ENCODE results near the gene DOK4.

DOK4 gene

DNA sequence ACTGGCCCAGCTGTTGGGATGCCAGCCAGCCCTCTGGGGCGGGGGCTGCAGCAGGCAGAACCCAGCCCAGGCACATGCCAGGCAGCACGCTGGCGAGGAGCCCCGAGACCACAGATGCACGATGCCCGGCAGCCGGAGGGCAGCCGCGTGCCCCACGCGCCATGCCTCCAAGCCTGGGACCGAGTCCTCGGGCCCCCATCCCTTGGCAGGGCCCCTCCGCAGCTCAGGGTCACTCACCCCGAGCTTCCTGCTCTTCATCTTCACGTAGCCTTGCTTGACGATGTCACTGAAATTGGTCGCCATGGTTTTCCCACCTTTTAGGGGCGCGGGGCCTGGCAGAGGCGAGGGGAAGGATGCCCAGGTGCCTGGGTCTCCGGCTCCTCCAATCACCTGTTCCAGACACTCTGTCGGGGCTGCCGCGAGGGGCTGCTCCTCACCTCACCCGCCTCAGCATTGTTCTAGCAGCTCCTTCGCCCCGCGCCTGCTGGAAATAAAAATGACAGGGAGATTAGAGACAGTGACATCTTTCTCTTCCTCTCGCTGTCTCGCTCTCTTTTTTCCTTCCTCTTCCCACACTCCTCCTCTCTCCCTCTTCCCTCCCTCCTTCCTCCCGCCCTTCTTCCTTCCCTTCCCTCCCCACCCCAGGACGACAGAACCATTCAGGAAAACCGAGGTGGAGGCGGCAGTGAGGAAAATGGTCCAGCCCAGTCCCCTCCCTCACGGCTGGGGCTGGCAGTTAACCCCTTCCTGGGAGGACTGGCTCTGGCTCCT, 6.9 kb downstream of the DOK4 start:
- TF ChIP-seq, protein P1, sequence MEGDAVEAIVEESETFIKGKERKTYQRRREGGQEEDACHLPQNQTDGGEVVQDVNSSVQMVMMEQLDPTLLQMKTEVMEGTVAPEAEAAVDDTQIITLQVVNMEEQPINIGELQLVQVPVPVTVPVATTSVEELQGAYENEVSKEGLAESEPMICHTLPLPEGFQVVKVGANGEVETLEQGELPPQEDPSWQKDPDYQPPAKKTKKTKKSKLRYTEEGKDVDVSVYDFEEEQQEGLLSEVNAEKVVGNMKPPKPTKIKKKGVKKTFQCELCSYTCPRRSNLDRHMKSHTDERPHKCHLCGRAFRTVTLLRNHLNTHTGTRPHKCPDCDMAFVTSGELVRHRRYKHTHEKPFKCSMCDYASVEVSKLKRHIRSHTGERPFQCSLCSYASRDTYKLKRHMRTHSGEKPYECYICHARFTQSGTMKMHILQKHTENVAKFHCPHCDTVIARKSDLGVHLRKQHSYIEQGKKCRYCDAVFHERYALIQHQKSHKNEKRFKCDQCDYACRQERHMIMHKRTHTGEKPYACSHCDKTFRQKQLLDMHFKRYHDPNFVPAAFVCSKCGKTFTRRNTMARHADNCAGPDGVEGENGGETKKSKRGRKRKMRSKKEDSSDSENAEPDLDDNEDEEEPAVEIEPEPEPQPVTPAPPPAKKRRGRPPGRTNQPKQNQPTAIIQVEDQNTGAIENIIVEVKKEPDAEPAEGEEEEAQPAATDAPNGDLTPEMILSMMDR (conservative IDR thresholded peaks at IDR 0.05; ENCODE audit: low read length): no peak
- peak; percentile 54 for DNase-seq (ENCODE audit: low read depth)
- peak overlapping the region; percentile 58 for H3K4me3 ChIP-seq (ENCODE audit: low read length)

DNA sequence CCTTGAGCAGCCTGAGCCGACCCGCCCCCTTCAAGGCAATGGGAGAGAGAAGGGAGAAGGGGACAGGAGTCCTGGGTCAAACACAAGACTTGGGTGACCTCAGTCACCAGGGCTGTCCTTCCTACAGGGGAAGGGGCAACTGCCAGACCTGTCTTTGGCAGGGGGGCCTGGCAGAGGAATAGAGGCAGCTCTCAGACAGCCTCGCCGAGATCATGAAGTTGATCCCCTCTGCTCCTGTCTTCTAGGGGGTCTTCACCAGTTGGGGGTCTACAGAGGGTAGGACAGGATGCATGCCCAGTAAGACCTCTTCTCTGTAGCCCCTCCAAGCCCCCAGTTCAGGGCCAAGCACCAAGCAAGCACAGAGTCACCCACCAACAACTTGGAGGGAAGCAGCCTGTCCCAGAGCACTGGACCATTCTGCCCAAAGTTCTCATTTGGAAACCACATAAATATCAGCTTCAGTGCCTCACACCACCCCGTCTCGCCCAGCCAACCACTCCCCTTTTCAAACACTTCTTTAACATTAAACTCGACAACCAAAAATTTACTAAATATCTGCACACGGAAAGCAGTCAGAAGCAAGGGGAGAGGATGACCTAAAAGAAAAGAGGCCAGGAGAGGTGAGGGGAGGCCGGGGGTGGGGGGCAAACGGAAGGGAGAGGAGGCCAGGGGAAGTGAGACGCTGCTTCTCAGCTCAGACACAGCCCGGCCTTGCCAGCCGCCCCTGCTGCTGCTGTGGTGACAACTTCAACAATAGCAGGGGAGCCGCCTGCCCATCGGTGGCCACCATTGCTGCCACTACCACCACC, 7.7 kb downstream of the DOK4 start:
- H3K4me3 ChIP-seq (ENCODE audit: low read length): peak overlapping the region; percentile 58
- DNase-seq (ENCODE audit: low read depth): no peak
- TF ChIP-seq, protein P1 (conservative IDR thresholded peaks at IDR 0.05; ENCODE audit: low read length): no peak

DNA sequence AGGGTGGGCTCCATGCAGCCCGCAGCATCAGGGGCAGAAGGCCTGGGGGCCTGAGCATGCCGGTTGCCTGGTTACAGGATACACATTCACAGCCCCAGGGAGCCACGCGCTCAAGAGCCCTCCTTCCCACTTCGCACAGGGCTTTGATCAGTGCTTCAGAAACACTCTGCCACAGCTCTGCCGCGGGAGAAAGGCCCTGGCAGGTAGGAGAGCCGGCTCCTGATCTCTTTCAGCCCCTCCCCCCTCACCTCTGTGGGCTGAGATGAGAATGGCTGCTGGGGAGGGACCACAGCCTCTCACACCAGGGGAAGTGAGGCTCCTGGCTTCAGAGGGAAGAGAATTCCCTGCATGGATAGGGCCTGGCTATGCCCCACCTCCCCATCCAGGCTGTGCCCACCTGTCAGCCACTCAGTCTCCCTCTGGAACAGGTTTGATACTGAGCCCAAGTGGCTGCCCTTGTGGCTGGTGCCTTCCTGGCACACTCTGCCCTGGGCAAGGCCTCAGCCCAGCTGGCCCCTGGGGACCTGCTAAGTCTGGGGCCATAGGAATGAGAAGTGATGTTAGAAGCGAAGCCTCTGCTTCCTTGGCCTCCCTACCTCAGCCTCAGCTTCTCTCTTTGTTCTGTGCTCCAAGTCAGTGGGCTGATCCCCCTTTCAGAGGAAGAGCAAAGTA, 8.6 kb downstream of the DOK4 start:
- DNase-seq (ENCODE audit: low read depth): no peak
- H3K4me3 ChIP-seq (ENCODE audit: low read length): no peak overlapping the region
- TF ChIP-seq, protein P1 (conservative IDR thresholded peaks at IDR 0.05; ENCODE audit: low read length): no peak

DNA sequence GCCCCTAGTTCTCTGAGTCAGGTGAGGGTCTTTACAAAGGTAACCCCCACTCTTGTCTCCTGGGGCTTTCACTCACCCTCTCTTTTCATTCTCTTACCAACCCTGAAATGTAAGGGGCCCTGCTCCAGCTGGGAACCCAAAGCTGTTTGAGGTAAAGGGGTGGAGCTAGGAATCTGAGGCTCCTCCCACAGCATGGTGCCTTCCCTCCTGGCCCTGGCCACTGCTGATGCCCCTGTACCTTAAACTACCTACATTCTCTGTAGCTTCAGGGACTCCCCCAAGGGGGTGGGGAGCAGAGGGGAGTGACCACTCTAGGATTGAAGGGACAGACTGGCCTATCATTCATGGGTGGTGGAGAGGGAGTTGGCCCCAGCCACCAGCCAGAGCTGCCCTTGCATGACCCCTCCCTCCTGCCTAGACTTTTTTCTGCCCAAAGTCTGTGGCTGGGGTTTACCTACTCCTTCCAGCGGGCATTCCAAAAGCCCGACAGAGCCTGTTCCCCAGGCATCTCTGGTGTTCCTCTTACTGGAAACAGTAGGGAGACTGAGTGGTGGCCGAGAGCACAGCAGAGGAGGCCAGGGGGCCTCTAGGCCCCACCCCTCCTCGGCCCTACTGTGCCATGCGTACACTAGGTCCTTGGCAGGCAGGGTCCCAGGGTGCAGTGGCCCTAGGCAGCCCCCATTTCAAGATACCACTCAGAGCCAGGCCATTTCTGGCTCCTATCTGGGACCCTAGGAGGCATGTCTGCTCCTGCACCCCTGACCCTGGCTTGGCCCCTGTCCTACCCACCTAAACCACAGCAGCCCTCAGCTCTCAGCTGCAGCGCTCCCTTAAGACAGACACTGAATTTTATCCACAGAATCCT, 9.5 kb downstream of the DOK4 start:
- TF ChIP-seq, protein P1 (conservative IDR thresholded peaks at IDR 0.05; ENCODE audit: low read length): no peak
- DNase-seq (ENCODE audit: low read depth): no peak
- H3K4me3 ChIP-seq (ENCODE audit: low read length): no peak overlapping the region

DNA sequence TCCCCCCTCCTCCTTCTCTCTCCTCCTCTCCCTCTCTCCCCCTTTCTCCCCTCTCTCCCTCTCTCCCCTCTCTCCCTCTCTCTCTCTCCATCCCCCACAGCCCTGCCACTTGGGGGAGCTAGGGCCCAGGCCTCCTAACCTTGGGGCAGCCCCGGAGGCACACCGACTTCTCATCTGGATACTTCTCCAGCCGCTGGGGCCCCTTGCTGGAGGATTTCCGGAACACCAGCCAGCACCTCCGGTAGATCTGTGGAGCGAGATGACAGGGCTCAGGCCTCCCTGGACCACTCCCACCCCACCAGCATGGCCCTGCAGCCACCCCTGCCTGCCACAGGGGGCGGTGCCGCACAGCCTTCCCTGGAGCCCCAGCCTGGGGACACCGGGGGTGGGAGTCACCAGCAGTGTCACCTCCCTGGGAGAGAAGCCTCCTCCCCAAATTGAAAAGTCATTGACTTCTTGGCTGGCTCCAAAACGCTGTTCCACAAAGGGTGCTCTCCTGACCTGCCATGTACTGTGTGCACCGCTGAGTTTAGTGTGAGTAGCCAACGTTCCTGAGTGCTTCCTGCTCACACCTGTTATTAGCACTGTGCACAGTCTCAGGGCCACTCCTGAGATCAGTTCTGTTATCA, 10.5 kb downstream of the DOK4 start:
- H3K4me3 ChIP-seq (ENCODE audit: low read length): no peak overlapping the region
- TF ChIP-seq, protein P1 (conservative IDR thresholded peaks at IDR 0.05; ENCODE audit: low read length): no peak; the same call in 1 of the 2 replicates
- DNase-seq (ENCODE audit: low read depth): no peak
